PC-9 (cell line): ENCODE results near the gene LRRC8A.

Experiments
- EZH2 ChIP-seq: fragments of 200-600 bp; sonication (generic); IDR thresholded peaks from 2 replicates; pipeline ENCODE4 v1.8.0; 2017; ENCODE audit warnings: antibody characterized with exemption, low read depth
- TF ChIP-seq, protein P1 (sequence below): fragments of 200-600 bp; sonication (generic); conservative IDR thresholded peaks from 2 replicates; pipeline ENCODE4 v1.6.1; 2017; ENCODE audit warnings: mixed run types, antibody characterized with exemption, mild to moderate bottlenecking, moderate library complexity

DNA sequence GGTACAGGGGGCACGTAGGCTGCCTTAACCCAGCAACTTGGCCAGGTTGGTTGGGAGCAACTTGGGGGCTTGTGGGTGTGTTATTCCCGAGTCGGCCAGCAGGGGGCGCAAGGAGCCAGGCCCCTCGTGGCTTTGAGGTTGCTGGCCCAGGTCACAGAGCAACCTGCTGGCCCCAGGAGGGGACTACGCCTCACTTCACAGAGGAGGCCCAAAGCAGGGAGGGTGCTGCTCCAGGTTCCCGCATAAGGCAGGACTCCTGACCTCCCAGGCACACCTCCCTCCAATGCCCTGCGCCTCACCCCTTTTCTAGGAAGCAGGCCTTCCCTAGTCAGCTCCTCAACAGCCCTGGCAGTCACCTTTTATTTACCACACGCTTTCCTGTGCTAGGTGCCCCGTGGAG lies 18.3 kb upstream of the LRRC8A start:
- TF ChIP-seq, protein P1, sequence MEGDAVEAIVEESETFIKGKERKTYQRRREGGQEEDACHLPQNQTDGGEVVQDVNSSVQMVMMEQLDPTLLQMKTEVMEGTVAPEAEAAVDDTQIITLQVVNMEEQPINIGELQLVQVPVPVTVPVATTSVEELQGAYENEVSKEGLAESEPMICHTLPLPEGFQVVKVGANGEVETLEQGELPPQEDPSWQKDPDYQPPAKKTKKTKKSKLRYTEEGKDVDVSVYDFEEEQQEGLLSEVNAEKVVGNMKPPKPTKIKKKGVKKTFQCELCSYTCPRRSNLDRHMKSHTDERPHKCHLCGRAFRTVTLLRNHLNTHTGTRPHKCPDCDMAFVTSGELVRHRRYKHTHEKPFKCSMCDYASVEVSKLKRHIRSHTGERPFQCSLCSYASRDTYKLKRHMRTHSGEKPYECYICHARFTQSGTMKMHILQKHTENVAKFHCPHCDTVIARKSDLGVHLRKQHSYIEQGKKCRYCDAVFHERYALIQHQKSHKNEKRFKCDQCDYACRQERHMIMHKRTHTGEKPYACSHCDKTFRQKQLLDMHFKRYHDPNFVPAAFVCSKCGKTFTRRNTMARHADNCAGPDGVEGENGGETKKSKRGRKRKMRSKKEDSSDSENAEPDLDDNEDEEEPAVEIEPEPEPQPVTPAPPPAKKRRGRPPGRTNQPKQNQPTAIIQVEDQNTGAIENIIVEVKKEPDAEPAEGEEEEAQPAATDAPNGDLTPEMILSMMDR = peak; percentile 96
- TF ChIP-seq EZH2 = no peak
